Activated naive CD4-positive, alpha-beta T cell treated with anti-CD3 and anti-CD28 coated beads, Interleukin-2, amount 10 ng/mL, durations not matched to agents 7 days and 5 days (primary cell): ENCODE data around the gene DMWD.
"Not testable (repeated sequence)": the region's sequence is repeated elsewhere in the genome, so short reads cannot be mapped to it uniquely, and the experiment has no call there.

ENCODE experiments used
- CTCF ChIA-PET: fragments of 350-600 bp; sonication (Branson Sonifier 250); formaldehyde crosslinking; loops from one replicate; lab custom pipeline; 2021; ENCODE audit warnings: antibody characterized with exemption; lab: Charles Lee
- DNase-seq: peaks from one replicate; pipeline ENCODE4 v3.0.0-alpha.2; 2020
- H3K27ac Mint-ChIP-seq: one replicate; pipeline ENCODE4 v1.8.0; 2021; ENCODE audit warnings: mild to moderate bottlenecking, moderate library complexity, mixed read lengths
- H3K27me3 Mint-ChIP-seq: one replicate; pipeline ENCODE4 v1.8.0; 2021; ENCODE audit warnings: mild to moderate bottlenecking, mixed read lengths
- H3K36me3 Mint-ChIP-seq: one replicate; pipeline ENCODE4 v1.8.0; 2021; ENCODE audit warnings: mixed read lengths
- H3K4me1 Mint-ChIP-seq: one replicate; pipeline ENCODE4 v1.8.0; 2021; ENCODE audit warnings: mixed read lengths
- H3K4me3 Mint-ChIP-seq: one replicate; pipeline ENCODE4 v1.8.0; 2021; ENCODE audit warnings: mild to moderate bottlenecking, moderate library complexity, mixed read lengths
- H3K9me3 Mint-ChIP-seq: one replicate; pipeline ENCODE4 v1.8.0; 2021; ENCODE audit warnings: mixed read lengths

Gene DMWD

DNA sequence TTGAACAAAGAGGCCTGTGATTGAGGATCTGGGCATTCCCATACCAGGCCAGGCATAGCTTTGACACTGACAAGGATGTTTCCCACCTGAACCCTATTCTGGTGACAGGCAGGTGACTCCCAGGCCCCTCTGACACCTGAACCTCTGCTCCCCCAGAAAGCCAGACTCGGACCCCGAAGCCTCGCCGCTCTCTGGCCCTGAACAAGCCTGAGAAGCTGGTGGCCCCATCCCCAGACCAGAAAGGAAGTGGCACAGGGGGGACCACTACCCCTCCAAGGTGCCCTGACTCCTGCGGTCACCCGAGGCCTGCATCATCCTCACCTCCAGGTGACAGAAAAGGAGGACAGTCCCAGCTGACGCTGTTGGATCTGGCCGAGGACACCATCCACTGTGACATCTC is 38.3 kb downstream of the DMWD start:
- Mint-ChIP-seq H3K27me3 (peaks cover 29% of the 10 kb centered on the region), H3K9me3 (no peaks in the 10 kb centered on the region), H3K27ac (no peak overlapping the region), H3K4me3 (no peak overlapping the region), H3K4me1 (no peaks in the 10 kb centered on the region), H3K36me3 (no peaks in the 10 kb centered on the region)
- no peak for DNase-seq
- CTCF ChIA-PET, result no interaction called here

DNA sequence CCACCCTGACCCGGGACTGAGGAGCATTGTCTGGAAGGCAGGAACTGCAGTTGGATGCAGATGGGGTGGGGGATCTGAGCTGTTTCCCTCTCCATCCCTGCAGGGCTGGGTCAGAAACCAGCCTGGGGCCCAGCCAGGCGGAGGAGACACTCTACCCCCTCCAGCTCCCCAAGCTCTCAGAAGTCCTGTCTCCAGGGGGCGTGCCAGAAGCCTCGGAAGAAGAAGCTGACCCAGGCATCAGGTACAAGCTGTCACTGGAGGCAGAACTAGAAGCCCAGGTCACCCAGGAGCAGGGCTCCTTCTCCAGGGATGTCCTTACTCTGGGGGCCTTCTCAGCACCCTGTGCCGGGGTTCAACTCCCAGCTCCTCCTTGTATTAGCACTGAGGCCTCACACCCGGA is 39.1 kb downstream of the DMWD start:
- no peak overlapping the region for H3K27ac Mint-ChIP-seq
- no peaks in the 10 kb centered on the region for H3K4me1 Mint-ChIP-seq
- no peak for DNase-seq
- no peaks in the 10 kb centered on the region for H3K36me3 Mint-ChIP-seq
- peaks cover 21% of the 10 kb centered on the region for H3K27me3 Mint-ChIP-seq
- no peak overlapping the region for H3K4me3 Mint-ChIP-seq
- no peaks in the 10 kb centered on the region for H3K9me3 Mint-ChIP-seq
- CTCF ChIA-PET, result no interaction called here

DNA sequence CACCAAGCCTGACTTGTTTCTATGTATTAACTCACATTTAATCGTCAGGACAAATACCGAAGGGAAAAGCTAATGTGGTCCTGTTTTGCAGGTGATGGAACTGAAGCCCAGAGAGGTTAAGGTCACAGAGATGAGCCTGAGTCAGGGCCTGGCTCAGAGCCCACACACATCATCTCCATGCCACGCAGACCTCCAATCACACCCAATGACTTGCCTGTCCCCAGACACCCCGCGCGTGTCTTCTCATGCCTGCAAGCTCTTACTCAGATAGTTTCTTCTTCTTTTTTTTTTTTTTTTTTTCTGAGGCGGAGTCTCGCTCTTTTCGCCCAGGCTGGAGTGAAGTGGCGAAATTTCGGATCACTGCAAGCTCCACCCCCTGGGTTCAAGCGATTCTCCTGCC is 40.0 kb downstream of the DMWD start:
- DNase-seq, result no peak
- Mint-ChIP-seq H3K27me3 (peaks cover 22% of the 10 kb centered on the region), H3K4me1 (no peaks in the 10 kb centered on the region), H3K36me3 (no peaks in the 10 kb centered on the region), H3K9me3 (no peaks in the 10 kb centered on the region), H3K27ac (no peak overlapping the region), H3K4me3 (no peak overlapping the region)
- CTCF ChIA-PET, result no interaction called here

DNA sequence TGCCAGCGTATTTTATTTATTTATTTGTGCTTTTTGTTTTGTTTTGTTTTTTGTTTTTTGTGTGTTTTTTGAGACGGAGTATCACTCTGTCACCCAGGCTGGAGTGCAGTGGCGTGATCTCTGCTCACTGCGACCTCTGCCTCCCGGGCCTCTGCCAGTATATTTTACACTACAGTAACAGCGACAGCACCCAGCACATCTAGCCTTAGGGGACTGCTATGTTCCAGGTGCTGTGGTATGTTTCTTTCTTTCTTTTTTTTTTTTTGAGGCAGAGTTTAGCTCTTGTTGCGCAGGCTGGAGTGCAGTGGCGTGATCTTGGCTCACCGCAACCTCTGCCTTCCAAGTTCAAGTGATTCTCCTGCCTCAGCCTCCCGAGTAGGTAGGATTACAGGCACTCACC is 41.2 kb downstream of the DMWD start:
- CTCF ChIA-PET, H3K4me3 Mint-ChIP-seq, H3K4me1 Mint-ChIP-seq: not testable (repeated sequence)

DNA sequence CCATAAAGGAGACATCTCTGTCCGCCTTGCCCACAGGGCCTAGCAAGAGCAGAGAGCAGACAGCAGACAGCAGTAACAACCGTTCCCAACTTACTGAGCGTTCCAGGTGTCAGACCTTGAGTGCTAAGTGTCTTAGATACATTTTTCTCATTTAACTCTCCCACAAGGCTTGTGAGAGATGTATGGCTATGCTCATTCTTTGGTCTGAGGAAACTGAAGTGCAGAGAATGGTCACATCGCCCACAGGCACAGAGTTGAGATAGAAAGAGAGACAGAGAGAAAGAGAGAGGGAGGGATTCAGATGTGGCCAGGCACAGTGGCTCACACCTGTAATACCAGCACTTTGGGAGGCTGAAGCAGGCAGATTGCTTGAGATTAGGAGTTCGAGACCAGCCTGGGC is 45.1 kb downstream of the DMWD start:
- H3K9me3 Mint-ChIP-seq, result no peaks in the 10 kb centered on the region
- DNase-seq, result no peak
- no peaks in the 10 kb centered on the region for H3K4me1 Mint-ChIP-seq
- H3K27ac Mint-ChIP-seq, result no peak overlapping the region
- no peaks in the 10 kb centered on the region for H3K36me3 Mint-ChIP-seq
- CTCF ChIA-PET, result no interaction called here
- H3K4me3 Mint-ChIP-seq, result no peak overlapping the region
- H3K27me3 Mint-ChIP-seq, result peaks cover 41% of the 10 kb centered on the region

More for the DNA sequence above, 41.2 kb downstream of the DMWD start:
- not testable (repeated sequence) for DNase-seq, H3K27ac Mint-ChIP-seq, H3K36me3 Mint-ChIP-seq, H3K9me3 Mint-ChIP-seq
- peaks cover 19% of the 10 kb centered on the region for H3K27me3 Mint-ChIP-seq

DNA sequence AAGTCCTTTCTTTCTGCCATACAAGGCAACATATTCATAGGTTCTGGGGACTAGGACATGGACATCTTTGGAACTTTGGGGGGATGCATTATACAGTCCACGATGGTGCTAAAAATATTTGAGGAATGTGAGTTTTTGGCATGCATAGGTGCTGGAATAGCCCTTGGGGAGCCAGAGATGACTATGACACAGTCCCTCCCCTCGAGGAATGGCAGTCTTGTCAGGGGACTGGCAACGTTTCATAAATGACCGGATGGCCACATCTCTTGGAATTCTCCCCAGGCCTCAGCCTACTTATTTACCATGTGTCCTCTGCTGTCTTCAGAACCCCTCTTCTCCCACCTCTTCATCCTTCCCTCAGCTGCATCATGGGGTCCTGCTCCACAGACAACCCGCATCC is 45.8 kb downstream of the DMWD start:
- DNase-seq, result no peak
- CTCF ChIA-PET, result no interaction called here
- no peak overlapping the region for H3K4me3 Mint-ChIP-seq
- no peak overlapping the region for H3K27ac Mint-ChIP-seq
- H3K27me3 Mint-ChIP-seq, result peaks cover 48% of the 10 kb centered on the region
- H3K36me3 Mint-ChIP-seq, result no peaks in the 10 kb centered on the region
- H3K9me3 Mint-ChIP-seq, result no peaks in the 10 kb centered on the region
- H3K4me1 Mint-ChIP-seq, result no peaks in the 10 kb centered on the region

DNA sequence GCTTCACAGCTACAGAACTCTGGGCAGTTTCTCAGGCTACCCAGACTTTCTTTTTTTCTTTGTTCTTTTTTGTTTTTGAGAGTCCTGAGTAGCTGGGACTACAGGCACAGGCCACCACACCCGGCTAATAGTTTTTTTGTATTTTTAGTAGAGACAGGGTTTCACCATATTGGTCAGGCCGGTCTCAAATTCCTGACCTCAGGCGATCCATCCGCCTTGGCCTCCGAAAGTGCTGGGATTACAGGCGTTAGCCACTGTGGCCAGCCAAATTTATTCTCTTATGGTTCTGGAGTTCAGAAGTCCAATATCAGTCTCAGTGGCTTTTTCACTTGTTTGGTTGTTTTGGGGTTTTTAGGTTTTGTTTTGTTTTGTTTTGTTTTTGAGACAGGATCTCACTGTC is 47.0 kb downstream of the DMWD start:
- CTCF ChIA-PET, result no interaction called here
- H3K27ac Mint-ChIP-seq, result no peak overlapping the region
- no peak for DNase-seq
- H3K9me3 Mint-ChIP-seq, result no peaks in the 10 kb centered on the region
- no peak overlapping the region for H3K4me3 Mint-ChIP-seq
- no peaks in the 10 kb centered on the region for H3K4me1 Mint-ChIP-seq
- peaks cover 55% of the 10 kb centered on the region for H3K27me3 Mint-ChIP-seq
- H3K36me3 Mint-ChIP-seq, result no peaks in the 10 kb centered on the region

DNA sequence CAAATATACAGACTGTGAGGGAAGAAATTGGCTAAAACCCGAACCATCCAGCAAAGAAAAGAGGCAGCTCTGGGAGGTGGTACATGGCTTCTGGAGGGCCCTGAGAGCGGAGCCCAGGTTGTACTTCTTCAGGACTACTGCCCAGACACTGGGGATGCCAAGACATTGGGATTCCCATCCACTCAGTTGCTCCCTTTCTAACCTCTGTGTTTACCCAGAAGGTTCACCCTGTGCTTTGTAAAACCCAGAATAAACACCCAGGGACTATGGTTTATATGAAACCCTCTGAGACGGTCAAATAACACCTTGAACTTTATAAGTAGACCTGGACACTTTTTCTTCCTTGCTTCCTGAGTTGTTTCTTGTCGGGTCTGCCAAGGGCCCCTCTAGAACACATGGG is 49.7 kb downstream of the DMWD start:
- CTCF ChIA-PET, result interaction anchor here (0.9 kb wide), 1 partner anchor 26 kb away, joined by 3 read pairs; the partner anchor contains the start of gene SIX5
- peaks cover 72% of the 10 kb centered on the region for H3K27me3 Mint-ChIP-seq
- no peak overlapping the region for H3K27ac Mint-ChIP-seq
- H3K4me1 Mint-ChIP-seq, result no peaks in the 10 kb centered on the region
- no peaks in the 10 kb centered on the region for H3K36me3 Mint-ChIP-seq
- H3K9me3 Mint-ChIP-seq, result no peaks in the 10 kb centered on the region
- no peak overlapping the region for H3K4me3 Mint-ChIP-seq
- no peak for DNase-seq

DNA sequence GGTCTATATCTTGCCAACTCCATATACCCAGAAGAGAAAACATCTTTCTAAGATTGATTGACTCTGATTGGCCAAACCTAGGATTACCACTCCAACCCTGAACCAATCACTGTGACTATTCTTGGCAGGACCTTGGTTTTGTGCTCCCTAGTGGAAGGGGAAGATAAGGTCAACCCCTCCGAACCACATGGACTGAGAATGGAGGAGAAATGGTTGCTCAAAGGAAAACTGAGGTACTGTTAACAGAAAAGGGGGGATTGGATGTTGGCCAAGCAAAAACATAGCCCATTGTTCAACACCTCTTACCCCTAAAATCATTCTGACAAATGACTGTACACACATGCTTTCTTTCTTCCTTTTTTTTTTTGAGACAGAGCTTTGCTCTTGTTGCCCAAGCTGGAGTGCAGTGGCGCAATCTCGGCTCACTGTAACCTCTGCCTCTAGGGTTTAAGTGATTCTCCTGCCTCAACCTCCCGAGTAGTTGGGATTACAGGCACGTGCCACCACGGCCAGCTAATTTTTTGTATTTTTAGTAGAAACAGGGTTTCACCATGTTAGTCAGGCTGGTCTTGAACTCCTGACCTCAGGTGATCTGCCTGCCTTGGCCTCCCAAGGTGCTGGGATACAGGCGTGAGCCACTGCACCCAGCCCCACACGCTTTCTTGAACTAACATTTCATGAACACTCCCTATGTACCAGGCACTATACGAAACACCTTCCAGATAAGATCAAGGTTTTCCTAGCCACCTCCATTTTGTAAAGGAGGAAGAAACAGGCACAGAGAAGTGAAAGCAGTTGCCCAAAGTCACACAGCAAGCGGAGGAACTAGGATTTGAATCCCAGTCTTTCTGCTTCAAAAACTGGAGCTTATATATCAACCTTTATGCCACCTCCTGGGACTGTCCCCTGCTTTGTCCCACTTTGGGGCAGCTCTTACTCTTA is 52.9 kb downstream of the DMWD start:
- H3K4me3 Mint-ChIP-seq, result no peak overlapping the region
- H3K9me3 Mint-ChIP-seq, result no peaks in the 10 kb centered on the region
- H3K27ac Mint-ChIP-seq, result no peak overlapping the region
- no peaks in the 10 kb centered on the region for H3K36me3 Mint-ChIP-seq
- CTCF ChIA-PET, result no interaction called here
- H3K4me1 Mint-ChIP-seq, result no peaks in the 10 kb centered on the region
- DNase-seq, result no peak
- H3K27me3 Mint-ChIP-seq, result peaks cover 61% of the 10 kb centered on the region

DNA sequence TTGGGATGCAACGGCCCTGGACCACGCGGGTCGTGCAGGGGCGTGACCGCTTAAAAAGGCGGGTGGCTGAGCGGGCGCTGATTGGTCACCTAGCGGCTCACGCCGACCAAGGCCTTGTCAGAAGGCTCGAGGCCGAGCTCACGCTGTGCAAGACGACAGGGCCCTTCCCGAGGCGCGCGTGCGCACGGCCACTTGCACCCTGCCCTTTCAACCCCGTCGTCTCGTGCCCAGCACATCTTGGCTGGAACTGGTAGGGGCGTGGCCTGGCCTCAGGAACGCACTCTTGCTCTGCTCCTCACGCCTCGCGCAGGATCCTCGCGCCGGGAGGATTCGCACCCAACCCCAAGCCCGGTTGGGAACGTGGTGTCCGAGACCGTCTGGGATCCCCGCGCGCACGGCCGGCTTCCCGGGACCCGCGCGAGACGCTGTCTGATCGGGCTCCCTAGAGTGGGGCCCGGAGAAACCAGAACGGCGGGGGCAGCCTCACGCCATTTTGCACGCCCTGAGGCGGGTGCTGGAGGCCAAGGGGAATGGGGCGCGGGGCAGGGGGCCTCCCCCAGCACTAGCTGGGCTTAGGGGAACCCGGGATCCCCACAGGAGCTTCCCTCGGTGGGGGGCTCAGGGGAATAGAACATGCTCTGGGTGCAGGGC is 59.4 kb downstream of the DMWD start, which contains the start of gene MEIOSIN:
Gene MEIOSIN (plus strand): TSS at position 280 of the 651 bp plus-strand sequence. CDS start 1,938 bp downstream, outside the sequence.
- H3K36me3 Mint-ChIP-seq, result no peaks in the 10 kb centered on the region
- no peak within 1 kb of the TSS for H3K27ac Mint-ChIP-seq
- H3K4me1 Mint-ChIP-seq, result peaks cover 19% of the 10 kb centered on the region
- DNase-seq, result no peak
- H3K27me3 Mint-ChIP-seq, result peaks cover 17% of the 10 kb centered on the region
- no peaks in the 10 kb centered on the region for H3K9me3 Mint-ChIP-seq
- no peak within 1 kb of the TSS for H3K4me3 Mint-ChIP-seq
- CTCF ChIA-PET, result interaction anchor here (0.9 kb wide), 1 partner anchor 15 kb away, joined by 3 read pairs; no protein-coding TSS in a partner anchor
